GM12892 (cell line): ENCODE results near the gene SETX.

Experiments used
- POLR2A ChIP-seq: IDR thresholded peaks from 2 replicates; pipeline ENCODE4 v1.6.1; 2011; ENCODE audit warnings: low read depth, low read length, control low read depth
- POLR2AphosphoS5 ChIP-seq: IDR thresholded peaks from 2 replicates; pipeline ENCODE4 v1.6.1; 2011; ENCODE audit warnings: low read depth, low read length, control low read depth
- TAF1 ChIP-seq: IDR thresholded peaks from 2 replicates; pipeline ENCODE4 v1.6.1; 2011; ENCODE audit warnings: low read depth, mild to moderate bottlenecking, control low read depth, low read length, borderline replicate concordance

DNA sequence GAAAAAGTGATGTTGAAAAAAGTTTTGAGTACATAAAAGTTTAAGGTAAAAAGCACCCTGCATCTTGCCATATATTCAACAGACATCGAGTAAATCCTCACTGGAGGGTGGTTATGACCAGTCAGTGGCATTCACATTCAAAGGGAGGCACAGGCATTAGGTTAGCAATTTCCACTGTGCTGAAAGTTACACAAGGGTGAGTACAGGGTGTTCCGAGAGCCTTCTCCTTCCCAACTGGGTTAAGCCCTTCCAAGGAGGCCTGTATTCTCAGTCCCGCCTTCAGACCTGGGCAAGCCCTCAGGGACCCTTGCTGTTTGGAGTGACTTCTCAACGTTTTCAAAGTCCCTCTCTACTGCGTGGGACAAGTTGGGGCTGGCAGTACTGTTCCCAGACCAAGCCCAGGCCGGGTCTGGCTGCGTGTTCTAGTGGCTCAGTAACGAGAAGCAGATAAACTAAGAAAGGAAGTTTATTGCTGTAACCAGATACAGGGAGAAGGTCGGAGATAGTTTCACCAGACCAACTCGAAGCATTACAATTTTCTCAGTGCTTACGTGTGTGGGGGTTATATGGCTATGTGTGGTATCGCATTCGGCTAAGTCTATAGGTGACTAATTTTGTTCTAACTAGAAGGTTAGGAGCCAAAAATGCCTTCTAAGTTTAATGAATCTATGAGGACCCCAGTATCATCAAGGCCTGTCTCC lies 13.0 kb upstream of the SETX start:
- TF ChIP-seq POLR2AphosphoS5: no peak
- TF ChIP-seq TAF1: no peak
- no peak for TF ChIP-seq POLR2A
